SKM-1 treated with dmso at 0.1 percent for 144 hours (cell line): ENCODE data around the gene TCEAL6.
"Not testable (repeated sequence)": the region's sequence is repeated elsewhere in the genome, so short reads cannot be mapped to it uniquely, and the experiment has no call there.

ENCODE experiments used
- DNase-seq: peaks from one replicate; lab custom pipeline; 2025; ENCODE audit not compliant: unreplicated experiment; lab: John Stamatoyannopoulos, UW

The TCEAL6 gene

GRCh38 chrX:102142274-102142673, at the start of gene TCEAL6:
Gene TCEAL6 (minus strand): TSS chrX:102142481.
- not testable (repeated sequence) for DNase-seq

DNA sequence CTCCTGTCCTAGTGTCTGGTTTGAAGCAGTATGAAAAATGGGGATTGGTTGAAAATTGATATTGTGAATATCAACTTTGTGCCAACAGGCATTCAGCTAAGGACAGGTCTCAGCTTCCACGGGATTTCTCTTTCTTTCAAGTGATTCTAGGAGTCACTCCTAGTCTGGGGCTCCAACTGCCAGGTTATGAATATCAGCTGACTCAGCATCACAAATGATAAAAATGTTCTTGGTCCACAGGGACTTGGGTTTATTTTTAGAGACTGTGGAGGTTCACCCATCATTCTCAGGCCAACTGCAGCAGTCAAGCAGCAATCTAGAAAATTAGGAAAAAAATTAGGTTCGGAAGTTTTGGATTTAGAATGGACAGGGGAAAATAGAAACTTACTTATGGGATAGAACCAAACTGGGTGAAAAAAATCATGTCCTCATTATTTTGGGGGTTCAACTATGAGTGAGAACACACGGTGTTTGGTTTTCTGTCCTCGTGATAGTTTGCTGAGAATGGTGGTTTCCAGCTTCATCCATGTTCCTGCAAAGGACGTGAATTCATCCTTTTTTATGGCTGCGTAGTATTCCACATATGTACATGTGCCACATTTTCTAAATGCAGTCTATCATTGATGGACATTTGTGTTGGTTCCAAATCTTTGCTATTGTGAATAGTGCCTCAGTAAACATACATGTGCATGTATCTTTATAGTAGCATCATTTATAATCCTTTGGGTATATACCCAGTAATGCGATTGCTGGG, 43.9 kb upstream of the TCEAL6 start:
- no peak for DNase-seq

DNA sequence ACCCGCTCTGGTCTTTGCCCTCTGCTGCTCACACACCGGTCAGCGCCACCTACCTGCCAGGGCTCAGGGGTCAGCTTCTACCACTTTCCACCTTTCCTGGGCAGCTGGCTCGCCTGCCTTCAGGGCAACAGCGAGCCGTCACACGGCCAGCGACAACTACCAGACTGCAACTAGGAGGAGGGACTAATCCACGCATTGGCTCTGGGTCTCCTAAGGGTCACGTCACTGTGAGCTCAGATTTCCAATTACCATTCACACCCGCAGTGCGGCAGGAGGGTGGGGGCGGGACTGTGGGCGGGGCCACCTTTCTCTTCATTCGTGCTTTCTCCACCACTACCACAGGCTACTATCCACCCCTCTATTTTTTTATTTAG, 13.5 kb upstream of the TCEAL6 start, which contains the start of gene BEX5:
Gene BEX5, minus strand, starts transcription at position 172 of the 374 bp plus-strand sequence. CDS start 1,712 bp downstream, outside the sequence.
- peak; percentile 39 for DNase-seq

GRCh38 chrX:102154900-102155805, 12.9 kb upstream of the TCEAL6 start:
- no peak for DNase-seq

DNA sequence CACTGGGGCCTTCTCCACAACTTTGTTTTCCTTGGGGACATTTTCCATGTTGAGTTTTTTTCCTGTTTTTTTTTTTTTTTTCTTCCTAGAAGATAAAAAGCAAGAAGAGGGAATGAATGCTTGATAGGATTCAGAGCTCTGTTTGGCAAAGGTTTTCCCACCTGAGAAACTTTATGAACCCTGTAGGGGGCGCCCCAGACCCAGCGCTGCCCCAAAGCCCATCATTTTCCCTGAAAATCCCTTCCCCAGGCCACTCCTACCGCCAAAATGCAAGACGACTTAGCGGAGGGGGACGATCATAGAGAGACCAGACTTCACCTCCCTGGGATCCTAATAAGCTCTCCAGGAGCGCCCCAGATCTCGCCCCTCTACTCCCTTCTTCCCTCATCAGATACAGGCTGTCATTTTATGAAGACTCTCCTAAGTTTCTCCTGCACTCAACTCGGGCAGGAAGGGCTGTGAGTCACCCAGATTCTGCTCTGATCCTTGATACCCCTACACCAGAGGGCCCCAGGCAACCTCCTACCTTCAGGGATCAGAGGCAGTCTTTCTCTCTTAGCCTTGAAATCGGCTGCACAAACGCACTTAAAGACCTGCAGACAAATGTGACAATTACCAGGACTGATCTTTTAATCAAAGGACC, 12.1 kb upstream of the TCEAL6 start:
- no peak for DNase-seq

- not testable (repeated sequence) for DNase-seq
These were observed 650 bp downstream of the TCEAL6 start for GRCh38 chrX:102141631-102142030.

DNA sequence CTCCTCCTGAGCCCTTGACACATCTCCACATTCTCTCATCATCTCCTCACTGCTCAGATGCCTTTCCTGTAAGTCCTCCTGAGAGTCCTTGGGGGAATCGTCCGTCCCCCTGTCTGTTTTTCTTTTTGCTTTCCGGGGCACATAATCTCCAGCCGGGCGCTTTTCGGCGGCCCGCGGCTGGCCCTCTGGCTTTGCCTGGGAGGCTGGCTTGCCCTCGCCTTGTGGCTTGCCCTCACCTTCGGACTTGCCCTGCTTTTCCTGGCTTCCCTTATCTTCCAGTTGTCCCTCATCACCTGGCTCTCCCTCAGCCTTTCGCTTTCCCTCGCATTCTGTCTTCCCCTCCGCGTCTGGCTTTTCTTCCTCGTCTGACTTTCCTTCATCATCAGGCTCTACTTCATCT, 1.4 kb downstream of the TCEAL6 start:
- not testable (repeated sequence) for DNase-seq

- DNase-seq, result no peak
These were observed 4.2 kb downstream of the TCEAL6 start for GRCh38 chrX:102138064-102138463.

DNA sequence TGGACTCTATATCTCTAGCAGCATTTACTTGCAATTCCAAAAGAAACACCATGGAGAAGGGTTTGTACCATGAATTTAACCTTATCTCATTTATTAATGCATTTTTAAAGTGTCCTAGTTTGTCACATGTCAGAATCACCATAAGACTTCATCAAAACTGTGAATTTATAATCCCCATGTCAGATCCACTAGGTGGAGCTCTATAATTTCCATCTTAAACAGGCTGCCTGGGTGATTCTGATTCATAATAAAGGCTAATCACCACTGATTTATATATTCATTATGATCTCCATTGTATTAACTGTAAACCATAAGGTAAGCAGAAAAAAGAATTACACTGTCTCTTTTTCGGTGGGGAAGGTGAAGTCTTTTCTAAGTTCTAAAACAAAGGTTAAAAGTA, 12.8 kb downstream of the TCEAL6 start:
- DNase-seq, result no peak

GRCh38 chrX:102126863-102127262, 15.4 kb downstream of the TCEAL6 start:
- DNase-seq, result no peak

DNA sequence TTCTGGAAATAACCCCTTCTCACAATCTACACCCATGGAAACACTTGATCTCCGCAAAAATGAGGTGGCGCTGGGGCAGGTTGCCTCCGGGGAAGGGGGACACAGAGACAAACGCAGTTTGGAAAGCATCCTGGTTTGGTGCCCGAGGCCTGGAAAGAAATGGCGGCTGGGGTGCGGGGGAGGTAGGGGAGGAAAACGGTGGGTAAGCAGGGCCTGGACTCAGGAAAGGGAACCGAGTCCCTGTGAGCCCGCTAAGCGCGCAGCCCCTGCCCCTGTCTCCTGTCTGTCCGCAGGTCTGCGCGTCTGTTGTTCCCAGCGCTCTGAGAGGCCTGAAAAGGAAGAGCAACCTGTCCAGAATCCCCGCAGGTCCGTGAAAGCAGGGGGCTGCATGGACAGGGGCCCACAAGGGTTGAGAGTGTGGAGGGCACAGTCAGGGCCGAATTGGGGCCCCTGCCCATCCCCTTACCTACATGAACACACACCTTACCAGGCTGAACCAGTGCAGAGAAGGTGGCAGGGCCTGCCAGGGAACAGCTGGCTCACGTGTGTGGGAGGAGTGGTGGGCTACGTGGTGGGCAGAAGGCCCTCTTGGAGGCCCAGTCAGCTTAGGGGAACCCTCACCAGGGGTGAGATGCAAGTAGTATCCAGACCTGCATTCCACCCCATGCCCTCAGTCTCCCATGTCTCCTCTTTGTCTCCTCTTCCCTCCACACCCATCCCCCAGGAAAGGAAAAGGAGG, 16.0 kb downstream of the TCEAL6 start:
- not testable (repeated sequence) for DNase-seq

- DNase-seq, result not testable (repeated sequence)
These were observed 16.8 kb downstream of the TCEAL6 start, which contains the start of gene TCEAL2 for GRCh38 chrX:102125436-102125835. Gene TCEAL2 (plus strand): TSS chrX:102125679. CDS start chrX:102126831, 1,152 bp downstream.

GRCh38 chrX:102125014-102125413, 17.3 kb downstream of the TCEAL6 start:
- not testable (repeated sequence) for DNase-seq

- no peak for DNase-seq
These were observed 26.5 kb downstream of the TCEAL6 start for GRCh38 chrX:102115748-102116147.

GRCh38 chrX:102113367-102113766, 28.9 kb downstream of the TCEAL6 start:
- no peak for DNase-seq
